Measurements from ENCODE around the gene RBM5.

- TF ChIP-seq PATZ1 (CRISPR knock-in tag; IDR thresholded peaks at IDR 0.05; ENCODE audit: borderline replicate concordance) (no peak), ESRRG (CRISPR knock-in tag; IDR thresholded peaks at IDR 0.05) (no peak), ZNF565 (CRISPR knock-in tag; conservative IDR thresholded peaks at IDR 0.05; ENCODE audit: low read depth) (no peak), ZFP30 (CRISPR knock-in tag; IDR thresholded peaks at IDR 0.05) (no peak), CREB5 (CRISPR knock-in tag; IDR thresholded peaks at IDR 0.05; ENCODE audit: low read depth) (no peak), ZC3H10 (CRISPR knock-in tag; IDR thresholded peaks at IDR 0.05) (no peak), ARNTL (CRISPR knock-in tag; IDR thresholded peaks at IDR 0.05; ENCODE audit: borderline replicate concordance, low read depth) (no peak), SNAI2 (CRISPR knock-in tag; IDR thresholded peaks at IDR 0.05) (no peak), ZNF8 (CRISPR knock-in tag; IDR thresholded peaks at IDR 0.05) (no peak), TSHZ2 (CRISPR knock-in tag; IDR thresholded peaks at IDR 0.05) (no peak)
Measured at GRCh38 chr3:50151728-50152127, 63.0 kb downstream of the RBM5 start.

Measured in SK-N-SH treated with all-trans-retinoic acid at 6 μM for 48 hours (cell line).